Measurements from ENCODE around the gene HAO1. TPM values are rescaled to one million over a fixed set of nuclear protein-coding genes. Genes with fewer than 3 reads are reported as not detected.

HAO1 gene
- total RNA-seq, 1 experiment from 2014 or later: not detected

GRCh38 chr20:7855545-7855944 lies 84.7 kb downstream of the HAO1 start:
- intact Hi-C loops (cut with micrococcal nuclease): loop anchor here (5.0 to 10.0 kb wide), 5 partner anchors 121 to 1711 kb away; no protein-coding TSS in a partner anchor
- BruUV-seq (replicated peaks): no TSS peak
- peak; percentile 28 for DNase-seq (ENCODE audit: unreplicated experiment)
- H3K9me3 Mint-ChIP-seq (ENCODE audit: unreplicated experiment): no peaks in the 10 kb centered on the region
- no peak for TF ChIP-seq CTCF (IDR thresholded peaks at IDR 0.05; ENCODE audit: unreplicated experiment)
- no peaks in the 10 kb centered on the region for H3K36me3 Mint-ChIP-seq (ENCODE audit: insufficient read depth, unreplicated experiment)
- H3K27ac Mint-ChIP-seq (ENCODE audit: low read depth, unreplicated experiment): no peak overlapping the region
- ChIA-PET CTCF (interaction anchor here (0.5 to 1.4 kb wide), 4 partner anchors 12 to 1119 kb away, joined by 3 to 5 read pairs (median 4); no protein-coding TSS in a partner anchor), POLR2A (interaction anchor here (2.6 kb wide), 1 partner anchor 14 kb away, joined by 9 read pairs; no protein-coding TSS in a partner anchor)
- H3K4me3 Mint-ChIP-seq (ENCODE audit: unreplicated experiment): no peak overlapping the region
- H3K27me3 Mint-ChIP-seq (ENCODE audit: insufficient read depth, unreplicated experiment): no peaks in the 10 kb centered on the region
- H3K4me1 Mint-ChIP-seq (ENCODE audit: insufficient read depth, unreplicated experiment): peaks cover 47% of the 10 kb centered on the region

DNA sequence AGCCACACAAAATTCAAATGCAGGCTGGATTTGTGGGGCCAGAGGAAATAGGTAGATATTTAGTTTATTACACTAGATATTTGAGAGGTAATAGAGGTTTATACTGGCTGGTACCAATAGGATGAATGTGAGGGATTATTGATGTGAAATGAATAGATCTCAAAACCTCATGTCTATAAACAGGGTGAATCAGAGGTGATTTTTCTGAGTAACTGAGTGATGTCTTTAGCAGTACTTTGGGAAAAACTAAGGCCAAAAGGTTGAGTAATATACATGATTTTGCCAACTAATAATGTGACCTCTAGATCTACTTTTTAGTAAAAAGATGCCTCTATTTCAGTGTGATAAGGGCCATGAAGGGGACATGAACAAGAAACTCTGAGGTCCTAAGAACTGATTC lies 86.8 kb downstream of the HAO1 start:
- H3K27ac Mint-ChIP-seq (ENCODE audit: low read depth, unreplicated experiment): no peak overlapping the region
- no peak for DNase-seq (ENCODE audit: unreplicated experiment)
- no peaks in the 10 kb centered on the region for H3K27me3 Mint-ChIP-seq (ENCODE audit: insufficient read depth, unreplicated experiment)
- intact Hi-C loops (cut with micrococcal nuclease): loop anchor here (10.0 kb wide), 2 partner anchors 119 to 1709 kb away; no protein-coding TSS in a partner anchor
- no peaks in the 10 kb centered on the region for H3K36me3 Mint-ChIP-seq (ENCODE audit: insufficient read depth, unreplicated experiment)
- H3K4me3 Mint-ChIP-seq (ENCODE audit: unreplicated experiment): no peak overlapping the region
- H3K9me3 Mint-ChIP-seq (ENCODE audit: unreplicated experiment): no peaks in the 10 kb centered on the region
- no TSS peak for BruUV-seq (replicated peaks)
- ChIA-PET CTCF (no interaction called here), POLR2A (interaction anchor here (1.0 kb wide), 1 partner anchor 9 kb away, joined by 3 read pairs; no protein-coding TSS in a partner anchor)
- TF ChIP-seq CTCF (IDR thresholded peaks at IDR 0.05; ENCODE audit: unreplicated experiment): no peak
- peaks cover 38% of the 10 kb centered on the region for H3K4me1 Mint-ChIP-seq (ENCODE audit: insufficient read depth, unreplicated experiment)

GRCh38 chr20:7850775-7851490 lies 89.3 kb downstream of the HAO1 start:
- DNase-seq (ENCODE audit: unreplicated experiment): peak; percentile 76
- H3K4me3 Mint-ChIP-seq (ENCODE audit: unreplicated experiment): no peak overlapping the region
- no peak for TF ChIP-seq CTCF (IDR thresholded peaks at IDR 0.05; ENCODE audit: unreplicated experiment)
- H3K9me3 Mint-ChIP-seq (ENCODE audit: unreplicated experiment): no peaks in the 10 kb centered on the region
- CTCF ChIA-PET: interaction anchor here (0.6 to 1.2 kb wide), 4 partner anchors 9 to 858 kb away, joined by 3 to 4 read pairs (median 3); no protein-coding TSS in a partner anchor
- H3K27ac Mint-ChIP-seq (ENCODE audit: low read depth, unreplicated experiment): no peak overlapping the region
- POLR2A ChIA-PET: interaction anchor here (0.7 to 2.2 kb wide), 4 partner anchors 10 to 545 kb away, joined by 3 to 10 read pairs (median 3); no protein-coding TSS in a partner anchor
- intact Hi-C loops (cut with micrococcal nuclease): loop anchor here (10.0 kb wide), 2 partner anchors 116 to 1706 kb away; no protein-coding TSS in a partner anchor
- H3K36me3 Mint-ChIP-seq (ENCODE audit: insufficient read depth, unreplicated experiment): no peaks in the 10 kb centered on the region
- H3K27me3 Mint-ChIP-seq (ENCODE audit: insufficient read depth, unreplicated experiment): no peaks in the 10 kb centered on the region
- no TSS peak for BruUV-seq (replicated peaks)
- H3K4me1 Mint-ChIP-seq (ENCODE audit: insufficient read depth, unreplicated experiment): peaks cover 17% of the 10 kb centered on the region

- H3K4me1 Mint-ChIP-seq (ENCODE audit: insufficient read depth, unreplicated experiment): peaks cover 17% of the 10 kb centered on the region
- DNase-seq (ENCODE audit: unreplicated experiment): no peak
- intact Hi-C loops (cut with micrococcal nuclease): loop anchor here (10.0 kb wide), 2 partner anchors 115 to 1705 kb away; no protein-coding TSS in a partner anchor
- POLR2A ChIA-PET: no interaction called here
- H3K4me3 Mint-ChIP-seq (ENCODE audit: unreplicated experiment): no peak overlapping the region
- CTCF ChIA-PET: interaction anchor here (0.6 kb wide), 2 partner anchors 9 to 11 kb away, joined by 3 to 4 read pairs; no protein-coding TSS in a partner anchor
- no TSS peak for BruUV-seq (replicated peaks)
- no peaks in the 10 kb centered on the region for H3K36me3 Mint-ChIP-seq (ENCODE audit: insufficient read depth, unreplicated experiment)
- no peaks in the 10 kb centered on the region for H3K27me3 Mint-ChIP-seq (ENCODE audit: insufficient read depth, unreplicated experiment)
- H3K9me3 Mint-ChIP-seq (ENCODE audit: unreplicated experiment): no peaks in the 10 kb centered on the region
- no peak overlapping the region for H3K27ac Mint-ChIP-seq (ENCODE audit: low read depth, unreplicated experiment)
- no peak for TF ChIP-seq CTCF (IDR thresholded peaks at IDR 0.05; ENCODE audit: unreplicated experiment)
Observed at GRCh38 chr20:7849675-7850074, 90.6 kb downstream of the HAO1 start.
